A549 (cell line): ENCODE results near the gene TRDMT1. TPM values are rescaled to one million over a fixed set of nuclear protein-coding genes. Genes with fewer than 3 reads are reported as not detected.

Experiments
- ATAC-seq, 2 experiments: fragments of 200-7000 bp in 1 of 2; fragments of >200 bp in 1 of 2; cut with Nextera tagmentation in 1 of 2; cut with Tn5 transposase in 1 of 2; 3 replicates each; pipeline versions ENCODE4 v1.8.0 to v1.9.1; 2018 to 2020; ENCODE audit warnings: mild to moderate bottlenecking in 1 of 2, moderate library complexity in 1 of 2
- CTCF ChIA-PET: fragments of 300-600 bp; sonication (Branson Sonifier 250); formaldehyde crosslinking; extraction: SDS; loops from one replicate; lab custom pipeline; 2021; ENCODE audit warnings: antibody characterized with exemption, inconsistent platforms; lab: Yijun Ruan, JAX
- POLR2A ChIA-PET: fragments of 350-600 bp; formaldehyde crosslinking; extraction: SDS; loops from one replicate; lab custom pipeline; 2021; ENCODE audit warnings: antibody characterized with exemption, inconsistent platforms; lab: Yijun Ruan, JAX
- DNase-seq, 2 experiments: peaks; one replicate each; pipeline versions ENCODE4 v3.0.0 to v3.0.0-alpha.2; 2011 to 2016; ENCODE audit warnings: low read depth in 1 of 2, low spot score in 1 of 2
- FAIRE-seq: peaks from 2 replicates; lab custom pipeline; 2011; peaks lifted over from hg19 to GRCh38; lab: Jason Lieb, UNC
- H3K27ac ChIP-seq, 2 experiments: fragments of >200 bp; sonication (Bioruptor Twin); formaldehyde crosslinking; 3 replicates each; pipeline ENCODE4 v1.5.1; 2016 to 2017
- H3K4me1 ChIP-seq: fragments of >200 bp; sonication (Bioruptor Twin); formaldehyde crosslinking; 3 replicates; pipeline ENCODE4 v1.6.1; 2016
- H3K4me2 ChIP-seq: fragments of >200 bp; sonication (Bioruptor Twin); formaldehyde crosslinking; 3 replicates; pipeline ENCODE4 v1.6.1; 2016
- H3K4me3 ChIP-seq: fragments of >200 bp; sonication (Bioruptor Twin); formaldehyde crosslinking; 3 replicates; pipeline ENCODE4 v1.5.1; 2016
- H3K9me3 ChIP-seq: fragments of >200 bp; sonication (Bioruptor Twin); formaldehyde crosslinking; 3 replicates; pipeline ENCODE4 v1.6.1; 2016
- ATOH8 ChIP-seq: fragments of 250-450 bp; sonication (Bioruptor Pico); IDR thresholded peaks from 2 replicates; pipeline ENCODE4 v1.5.0; 2020; ENCODE audit warnings: low read depth, mild to moderate bottlenecking, moderate library complexity
- BHLHE40 ChIP-seq: IDR thresholded peaks from 2 replicates; pipeline ENCODE4 v1.6.1; 2012; ENCODE audit warnings: low read depth, low read length, inconsistent platforms
- CBX8 ChIP-seq: fragments of 200-600 bp; sonication (generic); IDR thresholded peaks from 2 replicates; pipeline ENCODE4 v1.6.1; 2016
- CHD2 ChIP-seq: fragments of 150-350 bp; IDR thresholded peaks from 2 replicates; pipeline ENCODE4 v1.6.1; 2014; ENCODE audit warnings: low read length; ENCODE audit not compliant: partially characterized antibody
- EHF ChIP-seq: fragments of 250-450 bp; sonication (Bioruptor Pico); IDR thresholded peaks from 2 replicates; pipeline ENCODE4 v1.5.0; 2020; ENCODE audit warnings: mild to moderate bottlenecking
- ELK1 ChIP-seq: fragments of 150-350 bp; IDR thresholded peaks from 2 replicates; pipeline ENCODE4 v1.6.1; 2014; ENCODE audit warnings: low read depth, mild to moderate bottlenecking, low read length
- FOXS1 ChIP-seq: fragments of 250-450 bp; sonication (Bioruptor Pico); IDR thresholded peaks from 2 replicates; pipeline ENCODE4 v1.5.0; 2020; ENCODE audit warnings: mild to moderate bottlenecking, moderate library complexity
- GATA3 ChIP-seq: IDR thresholded peaks from 2 replicates; pipeline ENCODE4 v1.6.1; 2012; ENCODE audit warnings: borderline replicate concordance
- HDAC2 ChIP-seq: fragments of 200-600 bp; sonication (generic); IDR thresholded peaks from 2 replicates; pipeline ENCODE4 v1.6.1; 2016
- HES2 ChIP-seq: fragments of >200 bp; sonication (Bioruptor Twin); formaldehyde crosslinking; IDR thresholded peaks from 2 replicates; pipeline ENCODE4 v1.6.1; 2016
- HMGXB4 ChIP-seq: fragments of 250-450 bp; sonication (Bioruptor Pico); IDR thresholded peaks from 2 replicates; pipeline ENCODE4 v1.5.0; 2021; ENCODE audit warnings: mild to moderate bottlenecking, moderate library complexity, borderline replicate concordance
- JUNB ChIP-seq: fragments of >200 bp; sonication (Bioruptor Twin); formaldehyde crosslinking; IDR thresholded peaks from 2 replicates; pipeline ENCODE4 v1.6.1; 2016
- MAX ChIP-seq: IDR thresholded peaks from 2 replicates; pipeline ENCODE4 v1.6.1; 2012
- PBX3 ChIP-seq: IDR thresholded peaks from 2 replicates; pipeline ENCODE4 v1.6.1; 2012
- PHF8 ChIP-seq: fragments of 200-600 bp; sonication (generic); IDR thresholded peaks from 2 replicates; pipeline ENCODE4 v1.6.1; 2016; ENCODE audit warnings: low read depth, mild to moderate bottlenecking, antibody characterized with exemption, moderate library complexity, borderline replicate concordance
- POLR2AphosphoS2 ChIP-seq: conservative IDR thresholded peaks from 2 replicates; pipeline ENCODE4 v1.6.1; 2012; ENCODE audit warnings: low read length, improper control_type of control experiment, inconsistent platforms
- RAD21 ChIP-seq, 2 experiments: fragments of >200 bp in 1 of 2; sonication (Bioruptor Twin) in 1 of 2; formaldehyde crosslinking in 1 of 2; IDR thresholded peaks in 1 of 2; conservative IDR thresholded peaks in 1 of 2; 2 replicates in 1 of 2; 3 replicates in 1 of 2; pipeline ENCODE4 v1.6.1; 2012 to 2018; ENCODE audit warnings: inconsistent platforms in 1 of 2
- REST ChIP-seq: fragments of 200-600 bp; sonication (generic); IDR thresholded peaks from 2 replicates; pipeline ENCODE4 v1.6.1; 2016; ENCODE audit warnings: antibody characterized with exemption, mild to moderate bottlenecking, moderate library complexity
- RNF2 ChIP-seq: fragments of 200-600 bp; sonication (generic); IDR thresholded peaks from 2 replicates; pipeline ENCODE4 v1.6.1; 2016; ENCODE audit warnings: low read depth, mild to moderate bottlenecking, antibody characterized with exemption, moderate library complexity, borderline replicate concordance
- SMC3 ChIP-seq: fragments of >200 bp; sonication (Bioruptor Twin); formaldehyde crosslinking; IDR thresholded peaks from 3 replicates; pipeline ENCODE4 v1.6.1; 2018; ENCODE audit warnings: inconsistent platforms
- SREBF2 ChIP-seq: fragments of 450-650 bp; IDR thresholded peaks from 2 replicates; pipeline ENCODE4 v1.6.1; 2014; ENCODE audit warnings: mild to moderate bottlenecking, moderate library complexity
- TP53 ChIP-seq: fragments of 250-450 bp; sonication (Bioruptor Pico); IDR thresholded peaks from 2 replicates; pipeline ENCODE4 v1.5.0; 2021; ENCODE audit warnings: mild to moderate bottlenecking, moderate library complexity
- ZC3H11A ChIP-seq: fragments of 450-650 bp; IDR thresholded peaks from 2 replicates; pipeline ENCODE4 v1.6.1; 2014; ENCODE audit warnings: antibody characterized with exemption, mild to moderate bottlenecking
- ZNF302 ChIP-seq: fragments of 250-450 bp; sonication (Bioruptor Pico); IDR thresholded peaks from 2 replicates; pipeline ENCODE4 v1.9.0; 2021; ENCODE audit warnings: inconsistent platforms, mild to moderate bottlenecking, moderate library complexity
- ZSCAN20 ChIP-seq: fragments of 250-450 bp; sonication (Bioruptor Pico); IDR thresholded peaks from 2 replicates; pipeline ENCODE4 v1.8.0; 2022; ENCODE audit warnings: mild to moderate bottlenecking, moderate library complexity
- WGBS: methylation state at CpG from one replicate; pipeline ENCODE4 v1.1.6; 2017; ENCODE audit errors: missing lambda C conversion rate; 5-methylcytosine and 5-hydroxymethylcytosine counted together
- polyA plus RNA-seq, 4 experiments: library from polyadenylated mRNA; depleted of rRNA in 3 of 4; stranded (reverse); fragments of >200 nt; fragmentation: RNase III in 1 of 4; extraction: RNeasy Plus Mini Kit Qiagen cat#74134 plus additional on column Dnase treatment in 1 of 4; gene quantifications; 2 replicates in 3 of 4; 3 replicates in 1 of 4; pipeline ENCODE4 v1.2.3, GENCODE V29; 2011 to 2017

TRDMT1 gene
- polyA plus RNA-seq, 2 of the 4 experiments (the other 2 are of a cell fraction) = 2.4 to 7.4 TPM

- H3K9me3 ChIP-seq = no peaks in the 10 kb centered on the region
- no peak overlapping the region for H3K4me3 ChIP-seq
- no peak for DNase-seq
- no peak overlapping the region for H3K27ac ChIP-seq
- CTCF ChIA-PET = interaction anchor here (0.6 kb wide), 1 partner anchor 656 kb away, joined by 3 read pairs; no protein-coding TSS in a partner anchor
- POLR2A ChIA-PET = no interaction called here
- 54% methylated on average over 3 of the region's 3 CpGs for WGBS
- ATAC-seq = no peak
- H3K4me1 ChIP-seq = no peaks in the 10 kb centered on the region
- no peak overlapping the region for H3K4me2 ChIP-seq
- FAIRE-seq = no peak
- no peak for TF ChIP-seq RAD21 (conservative IDR thresholded peaks at IDR 0.05 in 1 of 2, IDR thresholded peaks at IDR 0.05 in 1 of 2)
- TF ChIP-seq RNF2 = no peak
- no peak for TF ChIP-seq TP53
- no peak for TF ChIP-seq BHLHE40
- TF ChIP-seq CBX8 = no peak
- TF ChIP-seq HMGXB4 (CRISPR knock-in tag) = no peak
- TF ChIP-seq GATA3 = no peak
- TF ChIP-seq, all 56 proteins: peak for 0
Measured at GRCh38 chr10:17161775-17162174, 39.7 kb downstream of the TRDMT1 start.

GRCh38 chr10:17157024-17157423 lies 44.4 kb downstream of the TRDMT1 start:
- no peaks in the 10 kb centered on the region for H3K9me3 ChIP-seq
- ChIA-PET CTCF (interaction anchor here (1.6 kb wide), 1 partner anchor 12 kb away, joined by 3 read pairs; no protein-coding TSS in a partner anchor), POLR2A (no interaction called here)
- H3K27ac ChIP-seq = no peak overlapping the region
- DNase-seq = no peak
- H3K4me1 ChIP-seq = no peaks in the 10 kb centered on the region
- 59% methylated on average over 2 of the region's 2 CpGs for WGBS
- no peak overlapping the region for H3K4me3 ChIP-seq
- H3K4me2 ChIP-seq = no peak overlapping the region
- TF ChIP-seq HDAC2 = no peak
- no peak for TF ChIP-seq PHF8
- TF ChIP-seq EHF (CRISPR knock-in tag) = no peak
- no peak for TF ChIP-seq FOXS1 (CRISPR knock-in tag)
- no peak for TF ChIP-seq RNF2
- no peak for TF ChIP-seq POLR2AphosphoS2
- TF ChIP-seq ELK1 = no peak
- no peak for TF ChIP-seq ATOH8 (CRISPR knock-in tag)
- TF ChIP-seq SMC3 = no peak
- no peak for TF ChIP-seq SREBF2
- TF ChIP-seq PBX3 = no peak
- TF ChIP-seq ZNF302 (CRISPR knock-in tag) = no peak
- TF ChIP-seq HES2 = no peak
- no peak for FAIRE-seq
- no peak for ATAC-seq

- H3K9me3 ChIP-seq = no peaks in the 10 kb centered on the region
- no peak overlapping the region for H3K27ac ChIP-seq
- H3K4me3 ChIP-seq = no peak overlapping the region
- H3K4me1 ChIP-seq = no peaks in the 10 kb centered on the region
- ChIA-PET CTCF (no interaction called here), POLR2A (no interaction called here)
- DNase-seq (no peak), ATAC-seq (no peak), FAIRE-seq (no peak)
- H3K4me2 ChIP-seq = no peak overlapping the region
- no peak for TF ChIP-seq MAX
- no peak for TF ChIP-seq CHD2
- TF ChIP-seq ATOH8 (CRISPR knock-in tag) = no peak
- TF ChIP-seq REST = no peak
- no peak for TF ChIP-seq JUNB
- TF ChIP-seq ZSCAN20 (CRISPR knock-in tag) = no peak
- no peak for TF ChIP-seq ZC3H11A
Measured at GRCh38 chr10:17155826-17156225, 45.6 kb downstream of the TRDMT1 start.
